Omental fat pad (tissue), 4 donors: ENCODE results near the gene KRCC1. TPM values are rescaled to one million over a fixed set of nuclear protein-coding genes. Genes with fewer than 3 reads are reported as not detected.
"Not testable (repeated sequence)": the region's sequence is repeated elsewhere in the genome, so short reads cannot be mapped to it uniquely, and the experiment has no call there.

Source experiments
- ATAC-seq: fragments of 150-250 bp; one replicate; pipeline ENCODE4 v1.9.1; 2016; ENCODE audit warnings: mild to moderate bottlenecking, moderate library complexity; ENCODE audit not compliant: low FRiP score
- DNase-seq: peaks from one replicate; pipeline ENCODE4 v3.0.0-alpha.2; 2019; ENCODE audit warnings: low spot score
- total RNA-seq, 4 donors: library from RNA; depleted of rRNA; stranded (reverse); fragments of >200 nt; gene quantifications; one replicate each; pipeline ENCODE4 v1.1.0, GENCODE V29; 2016
- TF ChIP-seq, protein P1 (sequence below), 3 donors: fragments of 450-650 bp; IDR thresholded peaks; one replicate each; pipeline ENCODE4 v1.5.1; 2016 to 2017; ENCODE audit warnings: antibody characterized with exemption in 3 of 3, mild to moderate bottlenecking in 3 of 3, moderate library complexity in 2 of 3

Gene KRCC1
- total RNA-seq, 4 donors from 2014 or later: 12.2 to 37.8 (median 26.1) TPM

DNA sequence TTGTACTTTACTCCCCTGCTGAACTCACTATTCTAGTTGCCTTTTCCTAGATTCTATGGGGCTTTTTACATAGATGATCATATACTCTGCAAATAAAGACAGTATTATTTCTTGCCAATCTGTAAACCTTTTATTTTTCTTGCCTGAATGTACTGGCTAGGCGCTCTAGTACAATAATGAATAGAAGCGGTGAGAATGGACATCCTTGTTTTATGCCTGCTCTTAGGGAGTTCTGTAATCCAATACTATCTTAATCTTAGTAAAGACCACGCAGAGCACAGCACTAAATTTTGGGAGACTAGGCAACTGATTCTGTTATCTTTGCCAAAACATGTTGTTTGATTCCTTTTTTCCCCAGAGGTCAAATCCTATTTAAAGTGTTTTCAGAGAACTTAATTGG lies 7.0 kb downstream of the KRCC1 start:
- DNase-seq (no peak), ATAC-seq (no peak)
- TF ChIP-seq, protein P1, sequence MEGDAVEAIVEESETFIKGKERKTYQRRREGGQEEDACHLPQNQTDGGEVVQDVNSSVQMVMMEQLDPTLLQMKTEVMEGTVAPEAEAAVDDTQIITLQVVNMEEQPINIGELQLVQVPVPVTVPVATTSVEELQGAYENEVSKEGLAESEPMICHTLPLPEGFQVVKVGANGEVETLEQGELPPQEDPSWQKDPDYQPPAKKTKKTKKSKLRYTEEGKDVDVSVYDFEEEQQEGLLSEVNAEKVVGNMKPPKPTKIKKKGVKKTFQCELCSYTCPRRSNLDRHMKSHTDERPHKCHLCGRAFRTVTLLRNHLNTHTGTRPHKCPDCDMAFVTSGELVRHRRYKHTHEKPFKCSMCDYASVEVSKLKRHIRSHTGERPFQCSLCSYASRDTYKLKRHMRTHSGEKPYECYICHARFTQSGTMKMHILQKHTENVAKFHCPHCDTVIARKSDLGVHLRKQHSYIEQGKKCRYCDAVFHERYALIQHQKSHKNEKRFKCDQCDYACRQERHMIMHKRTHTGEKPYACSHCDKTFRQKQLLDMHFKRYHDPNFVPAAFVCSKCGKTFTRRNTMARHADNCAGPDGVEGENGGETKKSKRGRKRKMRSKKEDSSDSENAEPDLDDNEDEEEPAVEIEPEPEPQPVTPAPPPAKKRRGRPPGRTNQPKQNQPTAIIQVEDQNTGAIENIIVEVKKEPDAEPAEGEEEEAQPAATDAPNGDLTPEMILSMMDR (IDR thresholded peaks at IDR 0.05): no peak

- not testable (repeated sequence) for DNase-seq
Observed at GRCh38 chr2:88045561-88045960, 10.0 kb downstream of the KRCC1 start.

GRCh38 chr2:88042476-88042875 lies 13.1 kb downstream of the KRCC1 start:
- TF ChIP-seq, protein P1 (IDR thresholded peaks at IDR 0.05): no peak
- DNase-seq (no peak), ATAC-seq (no peak)

More at GRCh38 chr2:88045561-88045960, 10.0 kb downstream of the KRCC1 start:
- not testable (repeated sequence) for ATAC-seq

DNA sequence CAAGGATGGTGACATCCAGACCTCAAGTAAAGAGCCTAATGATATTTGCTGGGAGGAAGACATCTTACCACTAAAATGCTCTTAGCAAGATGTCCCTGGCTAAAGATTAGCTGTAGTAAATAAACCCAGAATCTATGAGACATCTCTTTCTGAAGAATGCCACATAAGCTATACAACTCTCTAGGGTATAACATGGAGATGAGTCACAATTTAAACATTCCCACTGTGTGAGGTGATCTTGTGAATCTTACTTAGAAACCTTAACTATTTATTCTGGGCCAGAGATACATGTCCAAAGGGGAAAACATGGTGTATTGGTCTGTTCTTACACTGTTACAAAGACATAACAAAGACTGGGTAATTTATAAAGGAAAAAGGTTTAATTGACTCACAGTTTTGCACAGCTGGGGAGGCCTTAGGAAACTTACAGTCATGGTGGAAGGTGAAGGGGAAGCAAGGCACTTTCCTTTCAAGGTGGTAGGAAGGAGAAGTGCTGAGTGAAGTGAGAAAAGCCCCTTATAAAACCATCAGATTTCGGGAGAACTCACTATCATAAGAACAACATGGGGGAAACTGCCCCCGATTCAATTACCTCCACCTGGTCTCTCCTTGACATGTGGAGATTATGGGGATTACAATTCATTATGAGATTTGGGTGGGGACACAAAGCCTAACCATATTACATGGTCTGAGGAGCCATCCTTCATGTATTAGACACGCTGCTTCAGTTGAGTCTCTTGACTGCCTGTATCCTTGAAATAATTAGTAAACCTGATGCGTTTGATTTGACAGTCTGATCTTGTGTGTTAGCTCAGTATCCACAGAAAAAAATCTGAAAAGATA lies 17.1 kb downstream of the KRCC1 start:
- ATAC-seq (no peak), DNase-seq (no peak)
- TF ChIP-seq, protein P1 (IDR thresholded peaks at IDR 0.05): no peak

DNA sequence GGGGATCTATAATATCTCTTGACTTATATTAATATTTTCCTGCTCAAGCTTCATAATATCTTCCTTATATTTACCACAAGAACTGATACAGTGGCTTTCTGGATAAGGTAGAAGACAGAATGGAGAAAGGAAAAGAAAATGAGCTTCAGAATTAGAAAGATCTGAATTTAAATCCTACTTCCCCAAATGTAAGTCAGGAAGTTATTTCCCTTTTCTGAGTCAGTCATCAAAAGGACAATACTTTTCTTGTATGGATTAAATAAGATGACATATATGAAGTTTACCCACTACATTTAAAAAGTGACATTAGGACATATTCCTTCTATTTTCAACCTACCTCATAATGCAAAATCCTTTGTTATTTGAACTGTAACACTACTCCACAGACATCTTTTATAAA lies 19.0 kb downstream of the KRCC1 start:
- ATAC-seq (no peak), DNase-seq (no peak)
- TF ChIP-seq, protein P1 (IDR thresholded peaks at IDR 0.05): no peak

DNA sequence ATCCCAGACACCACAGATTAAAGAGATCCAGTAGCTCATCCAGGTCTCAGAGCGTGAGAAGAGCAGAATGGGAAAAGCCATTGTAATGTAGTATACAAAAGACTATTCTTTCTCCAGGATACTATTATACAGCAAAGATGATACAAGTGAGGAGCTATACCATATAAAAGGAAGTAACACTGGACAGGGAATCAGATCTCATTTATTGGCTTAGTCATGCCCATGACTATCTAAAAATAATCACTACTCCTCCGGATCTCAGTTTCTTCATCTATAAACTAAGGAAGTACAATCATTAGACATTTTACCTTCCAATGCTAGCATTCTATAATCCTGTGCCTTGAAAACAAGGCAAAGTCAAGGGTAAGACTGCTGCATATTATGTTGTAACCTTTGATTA lies 19.4 kb downstream of the KRCC1 start:
- TF ChIP-seq, protein P1 (IDR thresholded peaks at IDR 0.05): no peak
- no peak for ATAC-seq
- no peak for DNase-seq

DNA sequence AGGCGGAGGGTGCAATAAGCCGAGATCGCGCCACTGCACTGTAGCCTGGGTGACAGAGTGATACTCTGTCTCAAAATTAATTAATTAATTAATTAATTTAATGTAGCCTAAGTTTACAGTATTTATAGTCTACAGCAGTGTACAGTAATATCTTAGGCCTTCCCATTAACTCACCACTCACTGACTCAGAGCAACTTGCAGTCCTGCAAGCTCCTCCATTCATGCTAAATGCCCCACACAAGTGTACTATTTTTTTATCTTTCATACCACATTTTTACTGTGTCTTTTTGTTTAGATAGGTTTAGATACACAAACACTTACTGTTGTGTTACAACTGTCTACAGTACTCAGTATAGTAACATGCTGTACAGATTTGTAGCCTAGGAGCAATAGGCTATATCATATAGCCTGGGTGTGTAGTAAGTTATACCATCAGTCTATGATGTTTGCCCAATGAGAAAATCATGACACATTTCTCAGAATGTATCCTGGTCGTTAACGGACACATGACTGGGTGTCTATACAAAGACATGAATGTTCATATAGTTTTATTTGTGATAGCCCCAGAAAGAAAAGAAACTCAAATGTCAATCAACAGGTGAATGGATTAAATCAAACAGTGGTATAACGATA lies 23.4 kb downstream of the KRCC1 start:
- TF ChIP-seq, protein P1 (IDR thresholded peaks at IDR 0.05): no peak
- DNase-seq (no peak), ATAC-seq (no peak)
